H1 (cell line): Measurements from ENCODE around the gene NBPF6. TPM values are rescaled to one million over a fixed set of nuclear protein-coding genes. Genes with fewer than 3 reads are reported as not detected.

Experiments used
- CTCF ChIA-PET: fragments of 300-600 bp; sonication (Branson Sonifier 250); formaldehyde crosslinking; loops from one replicate; lab custom pipeline; 2021; ENCODE audit not compliant: partially characterized antibody; lab: Charles Lee
- POLR2A ChIA-PET: fragments of 300-600 bp; sonication (Branson Sonifier 250); formaldehyde crosslinking; loops from one replicate; lab custom pipeline; 2021; ENCODE audit warnings: inconsistent platforms; ENCODE audit not compliant: partially characterized antibody; lab: Charles Lee
- DNase-seq, 2 experiments: peaks; one replicate each; pipeline versions ENCODE4 v3.0.0 to v3.0.0-alpha.2; 2010 to 2022; ENCODE audit warnings: low spot score in 2 of 2, low read depth in 1 of 2, mixed read lengths in 1 of 2
- FAIRE-seq: peaks from 2 replicates; lab custom pipeline; 2011; peaks lifted over from hg19 to GRCh38; lab: Jason Lieb, UNC
- H2AFZ ChIP-seq: 2 replicates; pipeline ENCODE4 v1.8.1; 2012; ENCODE audit warnings: low read length, inconsistent platforms
- H2AK5ac ChIP-seq: 2 replicates; pipeline ENCODE4 v1.6.1; 2013; ENCODE audit warnings: low read depth, low read length
- H2BK120ac ChIP-seq: replicated peaks from 2 replicates; pipeline ENCODE3; 2013; ENCODE audit warnings: low read depth, low read length, inconsistent platforms
- H2BK12ac ChIP-seq: 2 replicates; pipeline ENCODE4 v1.6.1; 2013; ENCODE audit warnings: low read depth, low read length
- H2BK15ac ChIP-seq: 2 replicates; pipeline ENCODE4 v1.6.1; 2013; ENCODE audit warnings: low read length
- H2BK20ac ChIP-seq: 2 replicates; pipeline ENCODE4 v1.6.1; 2013; ENCODE audit warnings: low read length
- H2BK5ac ChIP-seq: 2 replicates; pipeline ENCODE4 v1.6.1; 2013; ENCODE audit warnings: low read depth, low read length
- H3K14ac ChIP-seq: 2 replicates; pipeline ENCODE4 v1.6.1; 2013; ENCODE audit warnings: inconsistent platforms; ENCODE audit not compliant: insufficient read length
- H3K18ac ChIP-seq: 2 replicates; pipeline ENCODE4 v1.6.1; 2013; ENCODE audit warnings: low read length; ENCODE audit errors: extremely low read depth
- H3K23ac ChIP-seq: 2 replicates; pipeline ENCODE4 v1.6.1; 2013; ENCODE audit warnings: inconsistent platforms; ENCODE audit not compliant: insufficient read length
- H3K23me2 ChIP-seq: 2 replicates; pipeline ENCODE4 v1.6.1; 2013; ENCODE audit warnings: low read depth, low read length
- H3K27ac ChIP-seq: 2 replicates; pipeline ENCODE4 v1.6.1; 2011; ENCODE audit warnings: low read depth, low read length, inconsistent platforms
- H3K27me3 ChIP-seq, 4 experiments: replicated peaks in 1 of 4; 1 replicate in 1 of 4; 2 replicates in 3 of 4; pipeline versions ENCODE4 v1.6.1 to v1.8.1; 2011 to 2013; ENCODE audit warnings: low read length in 3 of 4, mild to moderate bottlenecking in 3 of 4, inconsistent platforms in 2 of 4, mixed read lengths in 2 of 4, moderate library complexity in 1 of 4; ENCODE audit not compliant: control insufficient read depth in 3 of 4, insufficient read depth in 3 of 4; ENCODE audit errors: extremely low read depth in 1 of 4
- H3K36me3 ChIP-seq, 4 experiments: 2 replicates each; pipeline versions ENCODE4 v1.6.1 to v1.8.1; 2011 to 2013; ENCODE audit warnings: mild to moderate bottlenecking in 4 of 4, low read length in 3 of 4, moderate library complexity in 2 of 4, control low read depth in 1 of 4, inconsistent platforms in 1 of 4; ENCODE audit not compliant: insufficient read depth in 4 of 4, control insufficient read depth in 2 of 4
- H3K4ac ChIP-seq: replicated peaks from 2 replicates; pipeline ENCODE3; 2013; ENCODE audit warnings: low read length, low read depth, mixed read lengths, inconsistent platforms; ENCODE audit not compliant: insufficient read length
- H3K4me1 ChIP-seq, 4 experiments: replicated peaks in 1 of 4; 1 replicate in 1 of 4; 2 replicates in 3 of 4; pipeline versions ENCODE4 v1.6.1 to v1.8.1; 2011 to 2013; ENCODE audit warnings: low read length in 3 of 4, inconsistent platforms in 2 of 4, mixed read lengths in 1 of 4; ENCODE audit not compliant: insufficient read depth in 4 of 4, control insufficient read depth in 3 of 4
- H3K4me2 ChIP-seq, 2 experiments: 2 replicates each; pipeline versions ENCODE4 v1.6.1 to v1.8.1; 2011 to 2013; ENCODE audit warnings: low read depth in 2 of 2, low read length in 2 of 2, control low read depth in 1 of 2, inconsistent platforms in 1 of 2, mild to moderate bottlenecking in 1 of 2; ENCODE audit not compliant: insufficient read depth in 1 of 2
- H3K4me3 ChIP-seq, 4 experiments: fragments of 200-600, 300-600 bp in 1 of 4; sonication (generic), shearing (Covaris generic), sonication (Bioruptor Twin) in 1 of 4; 2 replicates each; pipeline versions ENCODE4 v1.5.1 to v1.8.1; 2011 to 2016; ENCODE audit warnings: low read length in 4 of 4, low read depth in 3 of 4, control low read depth in 2 of 4, inconsistent platforms in 2 of 4, mild to moderate bottlenecking in 2 of 4, mixed read lengths in 1 of 4, moderate library complexity in 1 of 4; ENCODE audit not compliant: insufficient read depth in 2 of 4; ENCODE audit errors: extremely low read depth in 1 of 4
- H3K56ac ChIP-seq: replicated peaks from 2 replicates; pipeline ENCODE3; 2013; ENCODE audit warnings: low read depth, mild to moderate bottlenecking, mixed read lengths, low read length, inconsistent platforms; ENCODE audit not compliant: insufficient read length
- H3K79me1 ChIP-seq: 2 replicates; pipeline ENCODE4 v1.6.1; 2013; ENCODE audit warnings: low read depth, low read length, control low read depth
- H3K79me2 ChIP-seq, 2 experiments: 2 replicates each; pipeline versions ENCODE4 v1.6.1 to v1.8.1; 2012 to 2013; ENCODE audit warnings: low read length in 2 of 2, mild to moderate bottlenecking in 2 of 2, inconsistent platforms in 1 of 2; ENCODE audit not compliant: insufficient read depth in 2 of 2, control insufficient read depth in 1 of 2
- H3K9ac ChIP-seq, 4 experiments: replicated peaks in 1 of 4; 1 replicate in 1 of 4; 2 replicates in 3 of 4; pipeline versions ENCODE4 v1.6.1 to v1.8.1; 2011 to 2013; ENCODE audit warnings: low read depth in 3 of 4, low read length in 3 of 4, control low read depth in 2 of 4, mild to moderate bottlenecking in 2 of 4, moderate library complexity in 2 of 4, inconsistent platforms in 1 of 4; ENCODE audit errors: extremely low read depth in 1 of 4
- H3K9me3 ChIP-seq, 2 experiments: 2 replicates each; pipeline versions ENCODE4 v1.6.1 to v1.8.1; 2012 to 2013; ENCODE audit warnings: mild to moderate bottlenecking in 2 of 2, moderate library complexity in 2 of 2, control low read depth in 1 of 2, inconsistent platforms in 1 of 2, low read depth in 1 of 2, low read length in 1 of 2, mixed read lengths in 1 of 2; ENCODE audit not compliant: insufficient read depth in 2 of 2
- H4K20me1 ChIP-seq, 2 experiments: replicated peaks in 1 of 2; 2 replicates each; pipeline versions ENCODE3 to v1.8.1; 2011 to 2013; ENCODE audit warnings: inconsistent platforms in 2 of 2, low read length in 2 of 2, mild to moderate bottlenecking in 1 of 2; ENCODE audit not compliant: insufficient read depth in 2 of 2, control insufficient read depth in 1 of 2
- H4K5ac ChIP-seq: 2 replicates; pipeline ENCODE4 v1.6.1; 2013; ENCODE audit warnings: low read length, low read depth, mixed read lengths, inconsistent platforms; ENCODE audit not compliant: insufficient read length
- H4K8ac ChIP-seq: 2 replicates; pipeline ENCODE4 v1.8.0; 2013; ENCODE audit warnings: mild to moderate bottlenecking, moderate library complexity, low read length, inconsistent platforms; ENCODE audit not compliant: insufficient read depth; ENCODE audit errors: extremely low read depth
- H4K91ac ChIP-seq: replicated peaks from 2 replicates; pipeline ENCODE3; 2013; ENCODE audit warnings: low read length, mixed read lengths, inconsistent platforms; ENCODE audit not compliant: insufficient read length
- CEBPB ChIP-seq: IDR thresholded peaks from 2 replicates; pipeline ENCODE4 v1.6.1; 2012; ENCODE audit warnings: low read depth, low read length
- HDAC2 ChIP-seq, 2 experiments: fragments of 300-600 bp in 1 of 2; sonication (generic) in 1 of 2; IDR thresholded peaks; 2 replicates each; pipeline ENCODE4 v1.6.1; 2011 to 2012; ENCODE audit warnings: low read depth in 2 of 2, low read length in 2 of 2, mild to moderate bottlenecking in 2 of 2, moderate library complexity in 2 of 2, borderline replicate concordance in 1 of 2, inconsistent platforms in 1 of 2
- NRF1 ChIP-seq: IDR thresholded peaks from 2 replicates; pipeline ENCODE4 v1.6.1; 2011; ENCODE audit warnings: mild to moderate bottlenecking, low read depth, low read length, improper control_type of control experiment
- SP1 ChIP-seq: IDR thresholded peaks from 2 replicates; pipeline ENCODE4 v1.6.1; 2011; ENCODE audit warnings: low read depth, low read length
- TEAD4 ChIP-seq: IDR thresholded peaks from 2 replicates; pipeline ENCODE4 v1.6.1; 2012; ENCODE audit warnings: low read depth, low read length, inconsistent platforms, mixed read lengths
- WGBS, 2 experiments: shearing (Covaris generic) in 1 of 2; methylation state at CpG; one replicate each; pipeline versions ENCODE4 v1.1.6 to v1.1.7; 2013 to 2015; ENCODE audit warnings: low lambda C conversion rate in 2 of 2, mixed read lengths in 2 of 2, inconsistent platforms in 1 of 2, low coverage in 1 of 2, missing lambda C conversion rate in 1 of 2; ENCODE audit not compliant: insufficient replicate concordance in 2 of 2, insufficient coverage in 1 of 2, insufficient read length in 1 of 2; ENCODE audit errors: extremely low coverage in 1 of 2, missing lambda C conversion rate in 1 of 2; 5-methylcytosine and 5-hydroxymethylcytosine counted together
- polyA plus RNA-seq, 7 experiments: library from polyadenylated mRNA; depleted of rRNA in 3 of 7; stranded (reverse) in 5 of 7; unstranded in 2 of 7; fragments of >200 nt in 5 of 7; fragments of 200-250 nt in 2 of 7; gene quantifications; 1 replicate in 5 of 7; 2 replicates in 1 of 7; 4 replicates in 1 of 7; pipeline versions ENCODE4 v1.2.1 to v1.2.3, GENCODE V29; 2011 to 2013; ENCODE audit warnings: missing spikeins in 2 of 7, mixed read lengths in 2 of 7
- total RNA-seq: library from RNA; stranded (reverse); fragmentation: NEBNext Ultra II Directional; extraction: Animal tissue kit (Norgen Biotek cat#: 25700); gene quantifications from 2 replicates; pipeline ENCODE4 v1.2.1, GENCODE V29; 2021

Gene NBPF6
- total and polyA plus RNA-seq, 2 of the 8 experiments (the other 6 are each of a cell fraction or from before 2014, with no cell fraction given) = not detected

- peaks cover 0 to 7% (median 0%) of the 10 kb centered on the region in 4 experiments; a peak in 1 of 7 replicates for H3K4me1 ChIP-seq
- CTCF ChIA-PET = interaction anchor here (1.2 to 2.3 kb wide), 2 partner anchors 58 to 206 kb away, joined by 3 to 13 read pairs; partner anchors contain the start of gene EEIG2
- H3K4ac ChIP-seq = no peak overlapping the region
- no peak overlapping the region for H3K23ac ChIP-seq
- H3K9ac ChIP-seq = no peak overlapping the region
- no peak overlapping the region for H2BK15ac ChIP-seq
- H3K14ac ChIP-seq = no peak overlapping the region
- no peak overlapping the region for H2BK12ac ChIP-seq
- POLR2A ChIA-PET = interaction anchor here (1.2 kb wide), 1 partner anchor 57 kb away, joined by 3 read pairs; the partner anchor contains the start of gene EEIG2
- H3K27ac ChIP-seq = no peak overlapping the region
- no peak overlapping the region for H2AK5ac ChIP-seq
- H3K36me3 ChIP-seq = no peaks in the 10 kb centered on the region
- H3K27me3 ChIP-seq = no peaks in the 10 kb centered on the region
- H3K4me2 ChIP-seq = no peak overlapping the region
- no peak overlapping the region; the same call in 1 of the 2 replicates for H2BK20ac ChIP-seq
- no peaks in the 10 kb centered on the region for H3K79me1 ChIP-seq
- no peak overlapping the region for H4K8ac ChIP-seq
- TF ChIP-seq CEBPB (0 out of 2 replicates have a peak, but pooled peaks have one; percentile 43), SP1 (0 out of 2 replicates have a peak, but pooled peaks have one; percentile 21), NRF1 (no peak), TEAD4 (peak; percentile 95), HDAC2 (IDR thresholded peaks at IDR 0.05; ENCODE audit: borderline replicate concordance in 1 of 2, low read depth in 2 of 2, low read length in 2 of 2) (no peak)
- H2BK120ac ChIP-seq = no peak overlapping the region
- no peak overlapping the region for H2BK5ac ChIP-seq
- H4K20me1 ChIP-seq = no peaks in the 10 kb centered on the region
- DNase-seq = peak in 1 of 2 experiments; percentile 17
- no peak overlapping the region for H3K56ac ChIP-seq
- H3K9me3 ChIP-seq = no peaks in the 10 kb centered on the region
- no peak overlapping the region for H3K4me3 ChIP-seq
- H2AFZ ChIP-seq = 0 out of 2 replicates have a peak overlapping the region, but pooled peaks have one; percentile 3
- peaks cover 4% of the 10 kb centered on the region; the same call in 1 of the 2 replicates for H3K23me2 ChIP-seq
- H3K18ac ChIP-seq = no peak overlapping the region
- H4K91ac ChIP-seq = no peak overlapping the region
- FAIRE-seq = no peak
- H3K79me2 ChIP-seq = no peaks in the 10 kb centered on the region
- WGBS, 2 experiments = 86% methylated on average over 5 of the region's 5 CpGs; no CpG with 5 or more reads in 1 of the 2 experiments
- no peak overlapping the region for H4K5ac ChIP-seq
Measured at GRCh38 chr1:108503062-108503733, 53.1 kb downstream of the NBPF6 start.
